RKO (cell line): ENCODE data around the gene ACER3.
A peak's percentile ranks its signal among the peaks of the same experiment; 100 is the strongest.
"Not testable (repeated sequence)": the region's sequence is repeated elsewhere in the genome, so short reads cannot be mapped to it uniquely, and the experiment has no call there.

Experiments
- DNase-seq: peaks from one replicate; pipeline ENCODE4 v3.0.0-alpha.2; 2016; ENCODE audit warnings: low spot score

ACER3 gene

GRCh38 chr11:76860539-76861475 lies at the start of gene ACER3:
TSS of gene ACER3 (plus strand) at chr11:76860918. CDS start at chr11:76860977, 59 bp downstream.
- peak; percentile 93 for DNase-seq

- DNase-seq, result no peak
Measured at GRCh38 chr11:76811259-76811658, 49.5 kb upstream of the ACER3 start.

GRCh38 chr11:76814414-76814813 lies 46.3 kb upstream of the ACER3 start:
- no peak for DNase-seq

- not testable (repeated sequence) for DNase-seq
Measured at GRCh38 chr11:76815678-76816077, 45.0 kb upstream of the ACER3 start.

- no peak for DNase-seq
Measured at GRCh38 chr11:76820184-76820566, 40.5 kb upstream of the ACER3 start.

- not testable (repeated sequence) for DNase-seq
Measured at GRCh38 chr11:76821396-76821795, 39.3 kb upstream of the ACER3 start.

GRCh38 chr11:76822406-76822805 lies 38.3 kb upstream of the ACER3 start:
- DNase-seq, result no peak

GRCh38 chr11:76823481-76824028 lies 37.2 kb upstream of the ACER3 start:
- DNase-seq, result peak; percentile 71

GRCh38 chr11:76824083-76824939 lies 36.4 kb upstream of the ACER3 start:
- no peak for DNase-seq

GRCh38 chr11:76824980-76825725 lies 35.6 kb upstream of the ACER3 start:
- DNase-seq, result no peak

GRCh38 chr11:76825726-76826396 lies 34.9 kb upstream of the ACER3 start:
- no peak for DNase-seq

- not testable (repeated sequence) for DNase-seq
Measured at GRCh38 chr11:76826508-76826907, 34.2 kb upstream of the ACER3 start.

GRCh38 chr11:76827005-76827404 lies 33.7 kb upstream of the ACER3 start:
- DNase-seq, result not testable (repeated sequence)

- DNase-seq, result no peak
Measured at GRCh38 chr11:76830639-76831327, 29.9 kb upstream of the ACER3 start.

- no peak for DNase-seq
Measured at GRCh38 chr11:76831686-76832310, 28.9 kb upstream of the ACER3 start.

- no peak for DNase-seq
Measured at GRCh38 chr11:76832361-76832760, 28.4 kb upstream of the ACER3 start.

GRCh38 chr11:76834151-76834550 lies 26.6 kb upstream of the ACER3 start:
- DNase-seq, result no peak

- no peak for DNase-seq
Measured at GRCh38 chr11:76835036-76835435, 25.7 kb upstream of the ACER3 start.

- DNase-seq, result no peak
Measured at GRCh38 chr11:76835928-76836612, 24.6 kb upstream of the ACER3 start.
